ENCODE results near the gene SPTB. TPM values are rescaled to one million over a fixed set of nuclear protein-coding genes. Genes with fewer than 3 reads are reported as not detected.

The SPTB gene
- total and polyA plus RNA-seq, 9 of the 15 experiments (the other 6 are each of a cell fraction or from before 2014, with no cell fraction given) = 0.21 to 45.9 (median 11.7) TPM

DNA sequence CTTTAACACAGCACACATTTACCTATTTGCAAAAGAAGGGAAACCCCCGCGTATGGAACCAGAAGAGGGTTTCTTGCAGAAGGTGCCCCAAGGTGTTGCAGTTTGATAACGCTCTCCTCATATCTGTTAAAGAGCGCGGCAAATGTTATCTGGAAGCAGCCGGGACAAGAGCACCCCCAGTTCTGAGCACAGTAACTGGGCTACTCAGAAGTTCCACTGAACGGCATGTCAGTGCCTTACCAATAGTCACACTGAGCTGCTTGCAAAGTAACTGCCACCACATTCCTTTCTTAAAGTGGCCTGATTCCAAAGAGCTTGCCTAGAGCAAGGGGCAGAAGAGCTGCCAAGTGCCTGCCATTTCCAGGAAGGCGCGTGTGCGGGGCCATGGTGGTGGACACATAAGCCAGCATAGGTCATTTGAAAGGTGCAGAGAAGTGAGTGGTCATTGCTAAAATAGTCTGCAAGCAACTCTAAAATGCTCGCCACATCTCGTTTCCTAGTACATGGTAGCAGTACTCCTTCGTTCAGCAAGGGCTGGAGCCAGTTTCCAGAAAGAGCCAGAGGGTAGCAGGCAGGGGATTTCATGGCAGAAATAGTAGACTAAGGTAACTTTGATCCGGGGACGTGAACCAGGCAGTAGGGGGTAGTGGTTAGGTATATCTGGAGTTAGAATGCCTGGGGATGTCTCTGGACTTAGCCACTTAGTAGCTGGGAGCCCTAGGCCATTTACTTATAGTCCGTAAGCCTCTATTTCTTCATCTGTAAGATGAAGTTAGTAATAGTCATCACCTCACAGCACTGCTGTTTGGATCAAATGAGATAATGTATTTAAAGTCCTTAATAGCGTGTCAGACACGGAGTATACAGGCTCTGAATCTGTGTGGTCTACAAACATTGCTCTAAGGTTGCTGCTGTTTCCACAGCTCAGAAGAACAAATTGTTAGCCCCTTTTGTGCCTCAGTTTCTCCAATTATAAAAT, 37.6 kb downstream of the SPTB start (continued):
- TF ChIP-seq HMBOX1 (IDR thresholded peaks at IDR 0.05) = peak; percentile 21; the same call in 1 of the 2 replicates
- TF ChIP-seq DPF2 (IDR thresholded peaks at IDR 0.05) = peak; percentile 85

GRCh38 chr14:64841121-64841651, 38.5 kb downstream of the SPTB start:
- ATAC-seq = peak; percentile 73
- TF ChIP-seq KDM4B (IDR thresholded peaks at IDR 0.05; ENCODE audit: borderline replicate concordance in 2 of 2, low read depth in 1 of 2) = no peak
- TF ChIP-seq ZNF408 (CRISPR knock-in tag; IDR thresholded peaks at IDR 0.05; ENCODE audit: low read depth) = no peak
- TF ChIP-seq ZNF384 (IDR thresholded peaks at IDR 0.05; ENCODE audit: low read depth, low read length) = no peak
- no peak for TF ChIP-seq FOXP4 (CRISPR knock-in tag; IDR thresholded peaks at IDR 0.05; ENCODE audit: borderline replicate concordance)
- TF ChIP-seq KLF13 (tag; IDR thresholded peaks at IDR 0.05; ENCODE audit: borderline replicate concordance, low read depth) = no peak
- no peak for TF ChIP-seq FOXM1 (IDR thresholded peaks at IDR 0.05; ENCODE audit: low read depth)
- no peak for TF ChIP-seq FOXM1 (CRISPR knock-in tag; IDR thresholded peaks at IDR 0.05; ENCODE audit: low read depth)
- no peak for TF ChIP-seq KAT7 (CRISPR knock-in tag; IDR thresholded peaks at IDR 0.05; ENCODE audit: borderline replicate concordance)
- no peak for TF ChIP-seq PTTG1 (tag; IDR thresholded peaks at IDR 0.05; ENCODE audit: low read depth)
- TF ChIP-seq TCFL5 (CRISPR knock-in tag; conservative IDR thresholded peaks at IDR 0.05) = no peak
- no peak for TF ChIP-seq MEF2D (tag; conservative IDR thresholded peaks at IDR 0.05; ENCODE audit: low read depth)
- TF ChIP-seq JUN (IDR thresholded peaks at IDR 0.05; ENCODE audit: borderline replicate concordance, low read depth, low read length) = no peak
- no peak for TF ChIP-seq JUN (CRISPR knock-in tag; IDR thresholded peaks at IDR 0.05; ENCODE audit: borderline replicate concordance)
- TF ChIP-seq MAFG (tag; conservative IDR thresholded peaks at IDR 0.05) = no peak
- no peak for TF ChIP-seq ZNF146 (CRISPR knock-in tag; IDR thresholded peaks at IDR 0.05; ENCODE audit: unreplicated experiment)

More at GRCh38 chr14:64841121-64841651, 38.5 kb downstream of the SPTB start:
- Histone ChIP-seq H3K27ac (ENCODE audit: extremely low read depth, low read depth, low read length) (peak overlapping the region; percentile 86), H4K20me1 (replicated peaks; ENCODE audit: control insufficient read depth, insufficient read depth, low read length) (no peaks in the 10 kb centered on the region; the same call in 1 of the 2 replicates), H3K79me2 (ENCODE audit: control insufficient read depth, insufficient read depth, low read length) (peaks cover 92% of the 10 kb centered on the region), H3K4me2 (ENCODE audit: insufficient read depth, low read length) (peak overlapping the region; percentile 81), H3K9ac (ENCODE audit: insufficient read depth in 1 of 2, low read depth in 2 of 2, low read length in 2 of 2) (peak overlapping the region; percentile 54 to 69; a peak in 3 of 4 replicates), H3K9me3 (replicated peaks; ENCODE audit: control insufficient read depth, insufficient read depth, low read depth, low read length) (no peaks in the 10 kb centered on the region), H2AFZ (ENCODE audit: low read depth, low read length) (peak overlapping the region; percentile 57), H3K4me3 (peak overlapping the region; percentile 2; the same call in 1 of the 2 replicates), H3K36me3 (ENCODE audit: control insufficient read depth, insufficient read depth, low read length) (peaks cover 6% of the 10 kb centered on the region; the same call in 1 of the 3 replicates), H3K27me3 (ENCODE audit: control insufficient read depth in 2 of 2, insufficient read depth in 2 of 2, low read length in 2 of 2) (no peaks in the 10 kb centered on the region), H3K9me1 (ENCODE audit: control insufficient read depth, insufficient read depth, low read length) (no peaks in the 10 kb centered on the region), H3K4me1 (replicated peaks in 1 of 2; ENCODE audit: control insufficient read depth in 2 of 2, insufficient read depth in 2 of 2, low read length in 2 of 2) (peaks cover 10 to 64% of the 10 kb centered on the region in 2 experiments; a peak in 3 of 5 replicates)
- POLR2A ChIA-PET = interaction anchor here (0.6 to 2.1 kb wide), 8 partner anchors 11 to 117 kb away, joined by 3 to 10 read pairs (median 4); partner anchors contain the start of gene SPTB
- intact Hi-C loops (cut with micrococcal nuclease) = no loop called here
- FAIRE-seq (no peak), DNase-seq (ENCODE audit: extremely low read depth in 1 of 4, low spot score in 3 of 4) (peak; percentile 55 to 77 (median 62))
- in situ Hi-C loops (cut with MboI) = no loop called here
- no TSS peak for BruUV-seq (replicated peaks)
- 2% methylated on average over 6 of the region's 6 CpGs for WGBS (ENCODE audit: insufficient coverage, low coverage, missing lambda C conversion rate)
- CTCF ChIA-PET (ENCODE audit: low intra/inter-chr PET ratio) = no interaction called here

Data from K562 (cell line).